Esophagus (tissue), 2 donors: ENCODE measurements around the gene TOR2A. TPM values are rescaled to one million over a fixed set of nuclear protein-coding genes. Genes with fewer than 3 reads are reported as not detected.
"Not testable (repeated sequence)": the region's sequence is repeated elsewhere in the genome, so short reads cannot be mapped to it uniquely, and the experiment has no call there.

Experiments used
- H3K27ac ChIP-seq, 2 donors: one replicate each; pipeline ENCODE4 v1.5.1; 2013; ENCODE audit warnings: low read depth in 2 of 2, mild to moderate bottlenecking in 2 of 2, inconsistent platforms in 1 of 2, low read length in 1 of 2, moderate library complexity in 1 of 2
- H3K27me3 ChIP-seq, 2 donors: one replicate each; pipeline ENCODE4 v1.6.1; 2013; ENCODE audit warnings: low read length in 2 of 2, control low read depth in 1 of 2, mild to moderate bottlenecking in 1 of 2; ENCODE audit not compliant: insufficient read depth in 2 of 2, control insufficient read depth in 1 of 2
- H3K36me3 ChIP-seq, 2 donors: one replicate each; pipeline ENCODE4 v1.6.1; 2013; ENCODE audit warnings: low read length in 1 of 2; ENCODE audit not compliant: control insufficient read depth in 2 of 2, insufficient read depth in 2 of 2
- H3K4me1 ChIP-seq, 2 donors: one replicate each; pipeline ENCODE4 v1.6.1; 2013; ENCODE audit warnings: low read length in 1 of 2; ENCODE audit not compliant: control insufficient read depth in 2 of 2, insufficient read depth in 2 of 2
- H3K4me3 ChIP-seq, 2 donors: one replicate each; pipeline ENCODE4 v1.5.1; 2013; ENCODE audit warnings: low read length in 2 of 2, mild to moderate bottlenecking in 2 of 2, low read depth in 1 of 2, moderate library complexity in 1 of 2
- H3K9me3 ChIP-seq, 2 donors: one replicate each; pipeline ENCODE4 v1.6.1; 2013; ENCODE audit warnings: mild to moderate bottlenecking in 2 of 2, low read depth in 1 of 2, low read length in 1 of 2, moderate library complexity in 1 of 2; ENCODE audit not compliant: control insufficient read depth in 2 of 2, insufficient read depth in 1 of 2
- whole genome bisulfite sequencing, 2 donors: extraction: QIAGEN DNeasy Blood & Tissue Kit; methylation state at CpG; one replicate each; pipeline ENCODE4 v1.1.7; 2013; 5-methylcytosine and 5-hydroxymethylcytosine counted together
- polyA plus RNA-seq, 2 donors: library from polyadenylated mRNA; stranded (reverse); fragments of 200-250 nt; gene quantifications; one replicate each; pipeline ENCODE4 v1.2.3, GENCODE V29; 2013
- donor health status: healthy with polysubstance abuse.
- donor health status: Bipolar disorder and iron deficiency.

Gene TOR2A
- polyA plus RNA-seq, 2 donors, result 10.0 to 13.2 TPM

- H3K36me3 ChIP-seq, H3K27ac ChIP-seq, H3K9me3 ChIP-seq, H3K4me3 ChIP-seq, H3K4me1 ChIP-seq, H3K27me3 ChIP-seq: not testable (repeated sequence)
- 85 to 86% methylated on average over 11 of the region's 11 CpGs for WGBS, 2 donors
These were observed 21.7 kb upstream of the TOR2A start for GRCh38 chr9:127756776-127757175.

DNA sequence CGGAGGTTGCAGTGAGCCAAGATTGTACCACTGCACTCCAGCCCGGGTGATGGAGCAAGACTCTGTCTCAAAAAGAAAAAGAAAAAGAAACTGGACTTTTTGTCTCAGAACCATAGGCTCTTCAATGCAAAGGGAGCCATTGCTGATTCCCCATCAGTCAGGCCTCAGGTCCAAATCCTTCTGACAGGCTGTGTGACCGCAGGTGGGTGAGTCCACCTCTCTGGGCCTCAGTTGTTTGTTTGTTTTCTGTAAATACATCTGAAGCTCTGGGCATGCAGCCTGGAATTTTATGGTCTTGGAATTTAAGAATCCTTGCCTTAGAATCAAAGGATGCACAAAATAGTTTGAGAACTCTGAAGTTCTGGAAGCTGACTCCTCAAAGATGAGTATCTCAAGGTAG, 21.1 kb upstream of the TOR2A start:
- Histone ChIP-seq H3K9me3 (no peaks in the 10 kb centered on the region), H3K4me3 (no peak overlapping the region), H3K4me1 (peaks cover 3% of the 10 kb centered on the region in 2 donors), H3K36me3 (no peaks in the 10 kb centered on the region), H3K27ac (no peak overlapping the region), H3K27me3 (no peaks in the 10 kb centered on the region)
- 92 to 94% methylated on average over 3 of the region's 3 CpGs for WGBS, 2 donors

GRCh38 chr9:127755061-127756060, 20.3 kb upstream of the TOR2A start:
- Histone ChIP-seq H3K4me3 (no peak overlapping the region), H3K27ac (no peak overlapping the region)

DNA sequence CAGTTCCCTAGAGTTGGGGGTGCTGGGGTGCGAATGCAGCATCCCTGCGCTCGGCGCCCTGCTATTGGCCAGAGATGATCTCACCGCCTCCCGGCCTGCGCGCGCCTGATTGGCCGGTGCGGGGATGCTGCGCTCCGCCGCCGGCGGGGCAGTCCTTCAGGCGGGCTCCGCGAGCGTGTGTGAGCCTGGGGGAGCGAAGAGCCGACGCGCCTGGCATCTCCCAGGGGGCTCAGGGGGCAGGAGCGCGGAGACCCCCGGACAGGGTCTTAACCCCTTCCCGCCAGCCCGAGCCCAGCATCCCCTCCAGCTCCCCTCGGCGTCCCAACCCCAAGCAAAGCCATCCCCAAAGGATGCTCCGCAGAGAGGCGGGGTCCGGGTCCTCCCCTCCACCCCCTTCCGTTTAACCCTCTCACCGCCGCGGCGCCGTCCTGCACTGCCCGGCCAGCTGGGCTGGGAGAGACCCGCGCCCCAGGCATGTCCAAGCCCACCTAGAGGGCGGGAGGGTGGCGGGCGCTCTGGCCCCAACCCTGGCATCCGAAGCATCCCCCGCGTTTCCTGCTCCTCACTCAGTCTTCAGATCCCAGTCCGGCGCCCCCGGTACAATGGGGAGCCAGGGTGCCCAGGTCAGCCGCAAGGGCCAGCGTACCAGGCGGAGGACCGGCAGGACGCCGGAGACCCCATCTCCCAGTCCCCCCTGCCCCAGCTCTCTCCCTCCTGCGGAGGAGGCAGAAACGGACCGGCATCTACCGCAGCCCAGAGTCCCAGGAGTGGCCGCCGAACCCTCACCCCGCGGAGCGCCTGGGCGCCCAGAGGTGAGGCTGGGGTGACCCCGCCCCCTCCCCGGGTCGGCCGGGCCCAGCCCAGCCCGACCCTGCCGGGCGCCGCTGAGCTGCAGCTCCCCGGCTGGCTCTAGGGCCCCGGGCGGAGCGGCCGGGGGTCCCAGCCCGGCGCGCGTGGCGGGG, 19.3 kb upstream of the TOR2A start:
- Histone ChIP-seq H3K4me3 (no peak overlapping the region), H3K27me3 (no peaks in the 10 kb centered on the region), H3K36me3 (peaks cover 0 to under 1% of the 10 kb centered on the region in 2 donors), H3K27ac (no peak overlapping the region), H3K4me1 (peaks cover 3% of the 10 kb centered on the region in 2 donors), H3K9me3 (no peaks in the 10 kb centered on the region)
- whole genome bisulfite sequencing, 2 donors, result 29 to 32% methylated on average over 69 to 86 of the region's 86 CpGs

More at GRCh38 chr9:127755061-127756060, 20.3 kb upstream of the TOR2A start:
- Histone ChIP-seq H3K4me1 (peaks cover 3% of the 10 kb centered on the region in 2 donors), H3K9me3 (no peaks in the 10 kb centered on the region), H3K36me3 (no peaks in the 10 kb centered on the region), H3K27me3 (no peaks in the 10 kb centered on the region)
- 31 to 40% methylated on average over 28 to 61 of the region's 61 CpGs for WGBS, 2 donors

- H3K4me1 ChIP-seq, result peaks cover 3% of the 10 kb centered on the region in 2 donors
- H3K9me3 ChIP-seq, result no peaks in the 10 kb centered on the region
- H3K36me3 ChIP-seq, result peaks cover 0 to 4% of the 10 kb centered on the region in 2 donors
- WGBS, 2 donors, result 68 to 76% methylated on average over 7 to 8 of the region's 8 CpGs
- H3K4me3 ChIP-seq, result no peak overlapping the region
- no peak overlapping the region for H3K27ac ChIP-seq
- no peaks in the 10 kb centered on the region for H3K27me3 ChIP-seq
These were observed 18.5 kb upstream of the TOR2A start for GRCh38 chr9:127753622-127754021.

- WGBS, 2 donors, result 78 to 80% methylated on average over 8 of the region's 8 CpGs
- Histone ChIP-seq H3K27ac (no peak overlapping the region), H3K36me3 (peaks cover 0 to 4% of the 10 kb centered on the region in 2 donors), H3K27me3 (no peaks in the 10 kb centered on the region), H3K4me1 (peaks cover 3% of the 10 kb centered on the region in 2 donors), H3K9me3 (no peaks in the 10 kb centered on the region), H3K4me3 (no peak overlapping the region)
These were observed 18.1 kb upstream of the TOR2A start for GRCh38 chr9:127753148-127753547.

DNA sequence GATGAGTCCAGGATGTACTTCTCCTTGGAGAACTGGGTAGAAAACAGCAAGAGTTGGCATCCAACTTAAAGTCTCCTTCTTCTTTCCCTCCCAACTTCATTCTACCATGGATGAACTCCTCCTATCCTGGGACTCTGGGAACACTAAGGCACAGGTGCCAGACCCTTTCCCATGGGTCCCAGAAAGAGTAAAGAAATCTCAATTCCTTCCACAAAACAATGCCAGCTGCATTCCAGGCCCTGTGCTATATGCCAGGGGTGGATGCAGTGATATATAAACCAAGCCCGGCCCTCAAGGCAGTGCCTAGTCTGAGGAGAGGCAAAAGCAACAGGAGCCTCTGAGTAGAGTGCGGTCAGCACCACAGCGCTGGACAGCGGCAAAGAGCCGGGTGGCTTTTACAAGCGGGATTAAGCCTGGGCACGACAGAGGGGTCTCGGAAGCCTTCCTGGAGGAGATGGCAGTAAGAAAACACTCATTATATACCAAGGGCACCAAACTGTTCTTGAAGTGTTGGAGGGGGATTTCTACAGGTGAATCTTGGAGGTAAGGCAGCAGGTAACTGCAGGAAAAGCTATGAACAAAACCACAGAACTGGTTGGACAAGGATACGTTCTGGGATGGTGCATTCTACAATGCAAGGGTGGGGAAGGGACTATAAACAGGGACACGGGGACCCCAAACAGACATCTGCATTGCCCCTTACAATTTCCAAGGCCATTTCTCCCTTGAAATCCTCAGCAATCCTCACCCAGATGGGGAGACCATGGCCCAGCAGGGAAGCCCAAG, 16.4 kb upstream of the TOR2A start:
- Histone ChIP-seq H3K27ac (no peak overlapping the region), H3K36me3 (peaks cover 0 to 4% of the 10 kb centered on the region in 2 donors), H3K27me3 (no peaks in the 10 kb centered on the region), H3K9me3 (no peaks in the 10 kb centered on the region), H3K4me3 (no peak overlapping the region), H3K4me1 (peaks cover 3% of the 10 kb centered on the region in 2 donors)
- WGBS, 2 donors, result 33 to 37% methylated on average over 10 of the region's 10 CpGs

DNA sequence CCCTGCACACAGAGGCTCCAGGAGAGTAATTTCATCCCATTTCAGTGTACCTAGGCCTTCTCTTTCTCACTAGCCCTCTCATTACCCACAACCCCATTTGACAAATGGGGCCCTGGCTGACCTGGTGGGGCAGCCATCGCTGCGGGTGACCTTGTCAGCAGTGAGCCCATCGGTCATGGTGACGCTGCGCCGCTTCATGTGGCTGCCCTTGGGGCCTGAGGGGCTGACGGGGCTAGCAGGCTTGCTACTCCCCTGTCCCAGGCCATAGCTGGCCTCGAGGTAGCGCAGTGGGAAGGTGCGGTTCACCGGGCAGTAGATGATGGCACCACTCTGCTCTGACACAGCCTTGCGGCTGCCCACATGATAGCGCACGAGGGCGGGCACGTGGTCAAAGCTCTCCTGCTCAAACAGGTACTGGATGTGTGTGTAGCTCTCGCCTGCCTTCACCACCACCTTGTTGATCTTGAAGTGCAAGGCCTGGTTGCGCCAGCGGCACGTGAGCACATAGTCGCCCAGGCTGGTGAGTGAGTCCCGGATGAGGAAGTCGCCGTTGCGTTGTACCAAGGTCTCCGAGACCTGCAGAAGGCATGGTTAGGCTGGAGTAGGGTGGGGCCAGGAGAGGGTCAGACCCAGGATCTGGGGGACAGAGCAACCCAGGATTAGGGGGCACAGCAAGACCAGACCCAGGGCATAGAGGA, 14.1 kb upstream of the TOR2A start:
- H3K36me3 ChIP-seq, result peaks cover 0 to 4% of the 10 kb centered on the region in 2 donors
- H3K27me3 ChIP-seq, result no peaks in the 10 kb centered on the region
- 90 to 92% methylated on average over 26 of the region's 26 CpGs for WGBS, 2 donors

More for the DNA sequence above, 14.1 kb upstream of the TOR2A start:
- no peaks in the 10 kb centered on the region for H3K9me3 ChIP-seq
- H3K4me3 ChIP-seq, result no peak overlapping the region
- H3K4me1 ChIP-seq, result peaks cover 0 to 3% of the 10 kb centered on the region in 2 donors
- no peak overlapping the region for H3K27ac ChIP-seq
